Measurements from ENCODE around the gene COX6A1.

- TF ChIP-seq CTCF (IDR thresholded peaks at IDR 0.05) = no peak
- no peak for TF ChIP-seq POLR2A (IDR thresholded peaks at IDR 0.05)
Measured at GRCh38 chr12:120455302-120455701, 17.4 kb downstream of the COX6A1 start.
